ENCODE data around the gene PROK1. TPM values are rescaled to one million over a fixed set of nuclear protein-coding genes. Genes with fewer than 3 reads are reported as not detected.

The PROK1 gene
- total RNA-seq, 1 experiment from 2014 or later = 0.22 TPM

GRCh38 chr1:110403805-110404204 is 47.1 kb upstream of the PROK1 start:
- Histone ChIP-seq H3K79me2 (ENCODE audit: insufficient read depth, low read length) (peaks cover 34% of the 10 kb centered on the region), H3K9ac (ENCODE audit: low read length) (no peak overlapping the region), H3K4me2 (ENCODE audit: low read length) (no peak overlapping the region), H3K9me2 (ENCODE audit: insufficient read depth) (no peaks in the 10 kb centered on the region), H2AFZ (ENCODE audit: low read depth, low read length, poor library complexity, severe bottlenecking) (no peak overlapping the region), H3K9me3 (ENCODE audit: control insufficient read depth in 1 of 2, insufficient read depth in 1 of 2, low read depth in 1 of 2, low read length in 2 of 2) (no peaks in the 10 kb centered on the region), H3K4me3 (replicated peaks in 1 of 2; ENCODE audit: low read depth in 1 of 2, low read length in 2 of 2) (no peak overlapping the region), H3K4me1 (ENCODE audit: control insufficient read depth in 1 of 2, insufficient read depth in 2 of 2, low read length in 2 of 2) (peaks cover 3 to 13% of the 10 kb centered on the region in 2 experiments; a peak in 3 of 4 replicates), H3K27ac (ENCODE audit: low read depth, low read length) (no peak overlapping the region), H4K20me1 (ENCODE audit: insufficient read depth) (no peaks in the 10 kb centered on the region), H3K36me3 (ENCODE audit: control insufficient read depth in 1 of 2, insufficient read depth in 2 of 2, low read length in 2 of 2) (peaks cover 31 to 34% of the 10 kb centered on the region in 2 experiments), H3K27me3 (ENCODE audit: insufficient read depth, low read length) (no peaks in the 10 kb centered on the region)
- DNase-seq (ENCODE audit: low read depth, low spot score) (no peak), ATAC-seq (no peak)
- intact Hi-C loops (cut with micrococcal nuclease) = no loop called here
- POLR2A ChIA-PET = no interaction called here
- BruUV-seq (replicated peaks) = no TSS peak
- CTCF ChIA-PET = no interaction called here
- RAD21 ChIA-PET (ENCODE audit: low non-redundant PET in 1 of 2, low total read pairs in 2 of 2, uncharacterized antibody in 2 of 2, unreplicated experiment in 2 of 2) = no interaction called here
- TF ChIP-seq SRF (IDR thresholded peaks at IDR 0.05; ENCODE audit: low read depth) (no peak), ZFX (IDR thresholded peaks at IDR 0.05) (no peak), ATF3 (IDR thresholded peaks at IDR 0.05) (no peak), ELF1 (IDR thresholded peaks at IDR 0.05; ENCODE audit: borderline replicate concordance, low read depth) (no peak), ZNF274 (IDR thresholded peaks at IDR 0.05; ENCODE audit: low read depth, low read length) (no peak), EGR1 (IDR thresholded peaks at IDR 0.05; ENCODE audit: low read depth) (no peak), JUND (IDR thresholded peaks at IDR 0.05) (no peak), RAD21 (IDR thresholded peaks at IDR 0.05; ENCODE audit: low read depth) (no peak), POLR2AphosphoS5 (IDR thresholded peaks at IDR 0.05; ENCODE audit: low read depth, low read length) (no peak), EZH2 (IDR thresholded peaks at IDR 0.05) (no peak), MAX (IDR thresholded peaks at IDR 0.05) (no peak), POLR2A (IDR thresholded peaks at IDR 0.05; ENCODE audit: borderline replicate concordance, extremely low read depth, insufficient read depth, insufficient read length) (no peak), CBX3 (IDR thresholded peaks at IDR 0.05; ENCODE audit: low read depth) (no peak), TCF7L2 (IDR thresholded peaks at IDR 0.05; ENCODE audit: borderline replicate concordance, extremely low read depth, insufficient read depth, insufficient read length) (no peak), FOSL1 (IDR thresholded peaks at IDR 0.05; ENCODE audit: low read depth) (no peak)
- TF ChIP-seq, protein P1, sequence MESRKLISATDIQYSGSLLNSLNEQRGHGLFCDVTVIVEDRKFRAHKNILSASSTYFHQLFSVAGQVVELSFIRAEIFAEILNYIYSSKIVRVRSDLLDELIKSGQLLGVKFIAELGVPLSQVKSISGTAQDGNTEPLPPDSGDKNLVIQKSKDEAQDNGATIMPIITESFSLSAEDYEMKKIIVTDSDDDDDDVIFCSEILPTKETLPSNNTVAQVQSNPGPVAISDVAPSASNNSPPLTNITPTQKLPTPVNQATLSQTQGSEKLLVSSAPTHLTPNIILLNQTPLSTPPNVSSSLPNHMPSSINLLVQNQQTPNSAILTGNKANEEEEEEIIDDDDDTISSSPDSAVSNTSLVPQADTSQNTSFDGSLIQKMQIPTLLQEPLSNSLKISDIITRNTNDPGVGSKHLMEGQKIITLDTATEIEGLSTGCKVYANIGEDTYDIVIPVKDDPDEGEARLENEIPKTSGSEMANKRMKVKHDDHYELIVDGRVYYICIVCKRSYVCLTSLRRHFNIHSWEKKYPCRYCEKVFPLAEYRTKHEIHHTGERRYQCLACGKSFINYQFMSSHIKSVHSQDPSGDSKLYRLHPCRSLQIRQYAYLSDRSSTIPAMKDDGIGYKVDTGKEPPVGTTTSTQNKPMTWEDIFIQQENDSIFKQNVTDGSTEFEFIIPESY (IDR thresholded peaks at IDR 0.05; ENCODE audit: extremely low read depth, insufficient replicate concordance, low read length) = no peak

Measured in HCT116 (cell line).